GM19351 (cell line): ENCODE results near the gene GPR65.
"Not testable (repeated sequence)": the region's sequence is repeated elsewhere in the genome, so short reads cannot be mapped to it uniquely, and the experiment has no call there.

Experiments used
- ATAC-seq: cut with Tn5 transposase; IDR thresholded peaks from one replicate; pipeline ENCODE4 v1.9.1; 2021; ENCODE audit warnings: mild to moderate bottlenecking, moderate library complexity; ENCODE audit not compliant: unreplicated experiment

GPR65 gene

GRCh38 chr14:88003425-88003824 is 1.5 kb upstream of the GPR65 start:
- ATAC-seq = no peak

GRCh38 chr14:88004506-88005036 is 364 bp upstream of the GPR65 start:
- no peak for ATAC-seq

- peak; percentile 90 for ATAC-seq
Observed at GRCh38 chr14:88005978-88006851, 1.3 kb downstream of the GPR65 start.

GRCh38 chr14:88007608-88008007 is 2.7 kb downstream of the GPR65 start:
- no peak for ATAC-seq

- no peak for ATAC-seq
Observed at GRCh38 chr14:88008039-88008742, 3.3 kb downstream of the GPR65 start.

- no peak for ATAC-seq
Observed at GRCh38 chr14:88009486-88009885, 4.6 kb downstream of the GPR65 start.

- no peak for ATAC-seq
Observed at GRCh38 chr14:88010331-88010730, 5.4 kb downstream of the GPR65 start.

GRCh38 chr14:88012495-88012894 is 7.6 kb downstream of the GPR65 start:
- ATAC-seq = no peak

GRCh38 chr14:88013750-88014349 is 8.9 kb downstream of the GPR65 start:
- ATAC-seq = peak; percentile 87

- ATAC-seq = no peak
Observed at GRCh38 chr14:88016768-88017167, 11.8 kb downstream of the GPR65 start.

- ATAC-seq = no peak
Observed at GRCh38 chr14:88017535-88017934, 12.6 kb downstream of the GPR65 start.

- ATAC-seq = no peak
Observed at GRCh38 chr14:88023658-88024187, 18.8 kb downstream of the GPR65 start.

- ATAC-seq = not testable (repeated sequence)
Observed at GRCh38 chr14:88024252-88025086, 19.5 kb downstream of the GPR65 start.

GRCh38 chr14:88025313-88025712 is 20.4 kb downstream of the GPR65 start:
- no peak for ATAC-seq

- peak; percentile 52 for ATAC-seq
Observed at GRCh38 chr14:88026890-88027289, 22.0 kb downstream of the GPR65 start.

- ATAC-seq = no peak
Observed at GRCh38 chr14:88029500-88029899, 24.6 kb downstream of the GPR65 start.

GRCh38 chr14:88030079-88030478 is 25.1 kb downstream of the GPR65 start:
- ATAC-seq = no peak

- no peak for ATAC-seq
Observed at GRCh38 chr14:88030892-88031291, 26.0 kb downstream of the GPR65 start.

- ATAC-seq = no peak
Observed at GRCh38 chr14:88032373-88032772, 27.4 kb downstream of the GPR65 start.

GRCh38 chr14:88034076-88034475 is 29.1 kb downstream of the GPR65 start:
- no peak for ATAC-seq
